GM19239 (cell line): ENCODE data around the gene SMIM12.

Source experiments
- DNase-seq: peaks from one replicate; pipeline ENCODE4 v3.0.0; 2011; ENCODE audit warnings: low spot score; ENCODE audit not compliant: insufficient read length
- FAIRE-seq: peaks from 2 replicates; lab custom pipeline; 2011; peaks lifted over from hg19 to GRCh38; lab: Jason Lieb, UNC

Gene SMIM12

DNA sequence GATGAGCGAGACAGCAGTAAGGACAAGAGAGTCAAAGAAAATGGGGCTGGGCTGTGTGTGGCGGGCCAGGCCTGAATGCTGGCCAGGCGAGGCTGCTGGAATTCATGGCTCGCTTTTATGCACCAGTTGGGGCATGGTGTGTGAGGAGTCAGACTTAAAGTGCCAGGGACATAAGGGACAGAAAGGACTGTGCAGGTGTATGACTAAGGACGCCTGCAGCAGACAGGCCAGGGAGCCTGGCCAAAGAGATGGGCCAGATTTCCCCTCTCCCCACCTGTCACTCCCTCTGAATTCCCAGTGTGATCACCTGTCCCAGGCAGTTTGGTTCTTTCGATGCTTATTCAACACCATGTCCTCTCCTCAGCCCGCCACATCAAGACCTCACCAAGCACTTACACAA is 16.9 kb upstream of the SMIM12 start:
- DNase-seq = no peak
- no peak for FAIRE-seq

DNA sequence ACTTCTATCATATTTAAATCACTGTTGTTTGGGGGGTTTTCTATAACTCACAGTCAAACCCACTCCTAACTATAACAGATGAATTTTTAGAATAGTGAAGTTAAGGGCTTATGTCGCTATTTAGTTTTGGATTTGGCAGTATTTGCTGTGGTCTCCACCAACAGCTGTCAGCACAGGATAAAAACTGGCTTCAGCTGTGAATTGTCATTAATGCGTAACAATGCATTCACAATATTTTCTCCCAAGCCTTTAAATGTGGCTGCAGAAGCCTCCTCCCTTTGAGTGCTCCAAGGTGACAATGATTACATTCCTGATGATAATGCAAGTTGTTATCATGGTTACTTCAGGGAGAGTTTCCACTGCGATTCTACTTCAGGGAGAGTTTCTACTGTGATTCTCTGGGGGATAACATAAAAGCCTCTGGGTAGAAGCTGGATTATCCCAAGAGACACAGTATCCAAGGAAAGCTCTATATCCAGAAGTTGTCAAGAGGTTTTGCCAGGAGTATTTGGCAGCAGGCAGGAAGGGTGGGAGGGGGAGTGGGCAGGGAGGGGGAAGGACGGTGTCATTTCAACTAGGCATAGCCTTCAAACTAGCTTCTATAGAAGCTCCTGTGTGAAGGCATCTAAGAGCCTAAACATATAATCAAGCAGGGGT is 14.9 kb upstream of the SMIM12 start:
- DNase-seq (no peak), FAIRE-seq (no peak)

DNA sequence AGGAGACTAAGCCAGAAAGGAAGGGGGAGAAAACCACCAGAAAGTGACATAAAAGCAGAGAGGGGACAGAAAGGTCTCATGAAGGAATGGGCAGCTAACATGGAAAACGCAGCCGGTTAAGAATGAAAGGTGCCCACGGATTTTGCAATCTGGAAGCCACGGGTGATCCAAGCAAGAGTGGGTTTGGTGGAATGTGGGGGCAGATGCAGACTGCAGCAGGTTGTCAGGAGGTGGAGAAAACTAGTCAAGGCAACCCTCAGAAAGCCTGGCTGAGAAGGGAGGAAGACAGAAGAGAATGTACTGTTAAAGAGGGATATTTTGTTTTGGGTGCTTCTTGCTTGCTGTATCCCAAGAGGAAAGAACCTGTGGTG is 12.6 kb upstream of the SMIM12 start:
- no peak for DNase-seq
- FAIRE-seq = no peak

DNA sequence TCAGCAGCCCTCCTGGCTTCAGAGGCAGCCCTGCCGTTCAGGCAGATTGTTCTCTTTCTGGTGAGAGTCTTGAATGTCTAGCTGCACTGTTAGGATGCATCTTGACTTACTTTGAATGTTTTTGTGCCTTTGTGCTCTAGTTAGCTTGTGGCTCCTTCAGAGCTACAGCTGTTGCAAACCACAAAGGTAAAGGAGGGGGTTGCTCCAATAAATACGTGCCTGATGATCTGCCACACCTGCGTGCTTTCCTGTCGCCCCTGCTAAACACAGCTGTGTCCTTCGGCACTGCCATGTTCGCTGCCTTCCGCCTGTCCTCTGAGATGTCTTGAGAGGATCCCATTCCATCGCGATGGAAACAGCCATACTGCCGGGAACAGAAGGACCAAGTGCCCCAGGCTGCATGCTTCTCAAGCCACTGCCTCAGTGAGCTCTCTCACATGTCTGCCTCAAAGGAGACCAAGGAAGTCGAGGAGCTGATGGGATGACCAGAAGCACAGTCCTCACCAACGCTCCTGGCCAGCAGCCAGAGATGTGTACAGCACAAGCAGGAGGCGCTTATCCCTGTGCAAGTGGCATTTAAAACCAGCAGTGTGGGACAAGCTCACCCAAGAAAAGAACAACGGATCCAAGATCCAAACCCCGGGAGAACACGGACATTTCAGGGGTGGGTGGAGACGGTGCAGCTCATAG is 12.0 kb upstream of the SMIM12 start:
- FAIRE-seq (no peak), DNase-seq (no peak)

DNA sequence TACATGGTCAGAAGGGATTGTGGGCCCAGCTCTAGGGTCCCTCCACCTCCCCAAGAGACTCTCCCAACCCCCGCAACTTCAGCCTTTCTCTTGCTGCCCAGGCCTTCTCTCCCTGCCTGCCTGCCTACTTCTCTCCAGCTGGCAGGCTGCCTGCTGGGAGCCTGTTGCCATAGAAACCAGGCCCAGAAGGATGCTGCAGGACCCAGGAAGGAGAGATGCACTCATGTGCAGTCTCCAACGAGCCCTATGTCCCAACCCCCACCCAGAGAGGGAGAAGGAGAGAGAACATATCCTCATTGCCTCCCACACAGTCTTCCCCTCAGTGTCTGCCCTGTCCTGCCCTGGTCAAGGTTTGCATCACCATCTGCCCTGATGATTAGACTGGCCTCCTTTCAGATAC is 10.8 kb upstream of the SMIM12 start:
- no peak for DNase-seq
- no peak for FAIRE-seq

DNA sequence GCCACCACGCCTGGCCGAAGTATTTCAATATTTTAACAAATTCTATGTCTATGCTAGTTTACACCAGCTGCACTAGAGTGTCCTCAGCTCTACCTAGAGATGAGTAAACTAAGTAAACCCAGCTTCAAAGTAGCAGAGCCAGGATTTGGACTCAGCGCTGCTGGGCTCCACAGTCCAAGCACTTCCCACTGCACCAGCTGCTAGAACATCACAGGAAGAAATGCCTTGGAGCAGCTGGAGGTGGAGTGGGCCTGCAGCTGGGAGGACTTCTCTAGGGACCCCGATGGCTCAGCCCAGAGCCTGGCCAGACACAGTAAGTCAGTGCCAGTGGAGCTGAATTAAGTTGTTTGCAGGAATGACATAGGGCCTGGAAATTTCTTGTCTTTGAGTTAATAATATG is 10.2 kb upstream of the SMIM12 start:
- no peak for DNase-seq
- no peak for FAIRE-seq

DNA sequence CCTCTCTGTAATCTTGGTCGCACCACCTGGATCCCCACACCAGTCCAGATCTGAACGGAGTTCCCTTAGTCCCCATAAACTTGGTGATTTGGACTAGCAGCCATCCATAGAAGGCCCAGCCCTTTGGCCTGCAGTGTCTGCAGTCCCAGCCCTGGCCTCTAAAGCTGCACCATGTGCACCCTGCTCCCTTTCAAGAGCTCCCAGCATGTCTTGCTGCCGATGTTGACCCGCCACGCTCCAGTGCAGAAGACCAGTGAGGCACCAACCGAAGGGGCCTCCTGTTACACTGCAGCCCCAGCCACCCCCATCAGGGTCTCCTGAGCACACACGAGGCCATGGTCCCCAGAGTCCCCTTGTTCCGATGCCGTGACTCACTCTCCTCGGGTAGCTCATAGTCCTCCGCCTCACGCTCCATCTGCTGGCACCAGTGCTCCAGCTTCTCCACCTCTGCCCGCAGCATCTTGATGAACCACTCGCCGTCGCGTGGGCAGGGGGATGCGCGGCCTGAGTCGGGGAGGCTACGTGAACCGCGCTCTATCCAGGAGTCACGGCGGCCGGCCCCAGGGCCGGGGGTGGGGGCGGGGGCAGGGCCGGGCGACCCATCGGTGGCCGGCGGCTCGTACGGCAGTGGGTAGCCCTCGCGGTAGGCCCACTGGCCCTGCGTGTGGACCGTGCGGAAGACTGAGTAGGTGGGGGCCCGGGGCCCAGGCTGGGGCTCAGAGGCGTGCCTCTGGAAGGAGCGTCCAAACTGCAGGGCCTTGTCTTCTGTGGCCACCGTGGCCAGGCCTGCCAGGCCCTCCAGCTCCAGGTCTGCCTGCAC is 8.9 kb upstream of the SMIM12 start:
- FAIRE-seq (no peak), DNase-seq (no peak)

DNA sequence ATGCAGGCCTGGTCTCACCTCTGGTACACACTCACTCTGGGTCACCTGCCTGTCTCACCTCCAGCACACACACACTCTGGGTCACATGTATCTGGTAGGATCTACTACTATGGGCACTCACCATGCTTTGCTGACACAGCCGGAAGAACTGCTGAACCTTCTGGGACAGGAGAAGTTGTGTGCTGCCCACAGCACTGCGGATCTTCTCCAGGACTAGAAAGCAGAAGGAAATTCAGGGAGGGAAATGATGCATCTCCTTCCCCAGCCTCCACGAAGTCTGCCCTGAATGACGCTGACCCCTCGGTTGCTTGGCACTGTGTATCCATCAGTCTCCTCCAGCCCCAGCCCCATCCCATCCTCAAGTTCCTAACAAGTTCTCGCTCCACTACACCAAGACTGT is 7.9 kb upstream of the SMIM12 start:
- FAIRE-seq (no peak), DNase-seq (no peak)

DNA sequence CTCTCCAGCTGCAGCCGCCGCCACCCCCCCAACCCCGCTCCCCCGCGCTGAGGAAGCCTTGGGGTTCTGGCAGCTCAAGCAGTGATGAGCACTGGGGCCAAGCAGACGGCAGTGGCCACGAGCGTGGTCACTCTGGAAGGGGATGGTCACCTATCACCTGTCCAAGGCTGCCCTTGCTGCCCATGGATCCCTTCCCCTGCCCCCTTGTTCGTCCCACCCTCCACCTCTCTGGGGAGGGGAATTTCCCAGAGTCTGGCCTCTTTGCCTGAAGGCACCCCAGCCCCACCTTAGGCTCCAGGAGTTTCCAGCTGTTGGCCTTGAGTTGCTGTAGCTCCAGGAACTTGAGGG is 7.2 kb upstream of the SMIM12 start:
- FAIRE-seq (no peak), DNase-seq (no peak)

DNA sequence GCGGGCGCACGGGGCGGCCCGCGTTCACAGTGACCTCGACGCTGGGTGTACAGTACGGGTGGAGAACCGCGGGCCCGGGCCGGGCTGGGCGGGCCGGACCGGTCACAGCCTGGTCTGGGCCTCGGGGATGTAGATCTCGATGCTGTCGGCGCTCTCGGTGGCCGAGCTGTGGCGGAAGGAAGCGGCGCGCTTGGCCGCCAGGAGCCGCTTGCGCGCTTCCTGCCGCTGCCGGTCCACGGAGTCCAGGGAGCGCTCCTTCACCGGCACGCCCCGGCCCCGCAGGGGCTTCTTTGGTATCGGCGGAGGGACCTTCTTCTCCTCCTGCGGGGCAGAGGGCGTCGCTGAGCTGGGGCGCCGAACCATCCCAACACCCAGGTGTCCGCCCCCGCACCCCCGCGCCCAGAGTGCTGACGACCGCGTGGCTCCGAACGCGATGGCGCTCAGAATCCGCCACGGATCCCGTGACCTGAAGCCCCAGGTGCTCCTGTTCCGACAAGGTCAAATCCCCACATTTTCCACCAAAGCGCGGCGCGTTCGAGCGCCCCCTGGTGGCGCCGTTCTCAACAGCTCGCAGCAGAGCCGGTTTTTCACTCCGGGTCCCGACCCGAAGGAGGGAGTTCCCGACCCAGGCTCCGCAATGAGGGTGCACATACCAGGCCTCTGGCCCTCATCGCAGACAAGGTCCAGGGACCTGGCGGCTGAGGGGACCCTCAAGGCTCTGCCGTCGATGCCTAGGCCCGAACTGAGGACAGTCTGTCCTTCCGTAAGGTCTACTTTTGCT is 6.6 kb upstream of the SMIM12 start:
- peak; percentile 98 for DNase-seq
- FAIRE-seq = peak; percentile 88

DNA sequence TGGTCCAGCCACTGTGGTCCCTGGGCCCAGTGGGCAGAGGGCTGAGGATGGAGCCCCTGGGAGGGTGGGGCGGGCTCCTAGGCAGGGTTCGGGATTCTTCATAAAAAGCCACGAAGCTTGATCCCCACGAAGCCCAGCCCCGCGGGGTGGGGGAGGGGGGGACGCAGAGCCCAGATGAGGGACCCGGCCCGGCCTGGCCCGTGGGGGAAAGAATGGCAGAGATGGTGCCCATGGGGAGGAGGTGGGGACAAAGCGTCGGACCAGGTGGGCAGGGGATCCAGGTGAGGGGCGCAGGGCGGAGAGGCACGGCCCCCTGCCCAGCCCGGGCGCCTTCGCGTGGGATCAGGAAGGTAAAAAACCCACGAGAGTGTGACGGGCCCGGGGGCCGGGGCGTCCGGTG is 6.0 kb upstream of the SMIM12 start:
- no peak for DNase-seq
- FAIRE-seq = no peak

DNA sequence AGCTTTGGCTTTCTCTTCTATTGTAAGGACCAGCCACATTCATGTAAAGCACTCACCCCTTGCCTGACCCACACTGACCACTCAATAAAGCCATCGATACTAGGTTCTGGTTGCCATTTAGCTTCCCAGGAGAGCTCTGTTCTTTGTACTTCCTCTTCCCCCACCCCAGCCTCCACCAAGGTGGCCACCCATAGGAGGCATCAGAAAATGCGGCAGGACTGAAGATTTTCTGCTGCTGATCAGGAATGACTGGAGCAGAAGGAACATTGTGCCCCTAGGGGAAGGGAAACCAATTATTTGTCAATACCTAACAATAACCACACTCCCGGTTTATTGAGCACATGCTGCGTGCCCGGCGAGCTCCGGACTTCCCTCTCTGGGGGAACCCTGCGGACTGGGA is 5.2 kb upstream of the SMIM12 start:
- no peak for FAIRE-seq
- no peak for DNase-seq

DNA sequence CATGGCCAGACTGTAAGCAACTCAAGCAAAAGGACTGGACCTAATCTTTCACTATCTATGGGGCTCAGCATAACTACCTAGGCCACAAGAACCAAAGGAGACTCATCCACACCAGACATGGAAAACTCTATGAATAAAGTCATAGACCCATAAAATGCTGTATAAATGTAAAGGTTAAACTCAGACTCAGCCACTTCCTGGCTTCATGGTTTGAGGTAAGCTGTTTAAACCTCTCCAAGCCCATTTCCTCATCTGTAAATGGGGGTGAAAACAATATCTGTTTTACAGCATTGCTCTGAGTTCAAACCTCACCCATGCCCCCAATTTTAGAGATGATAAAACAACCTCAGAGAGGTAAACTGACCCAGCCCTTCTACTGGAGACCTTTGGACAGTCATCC is 4.0 kb upstream of the SMIM12 start:
- DNase-seq (no peak), FAIRE-seq (no peak)

DNA sequence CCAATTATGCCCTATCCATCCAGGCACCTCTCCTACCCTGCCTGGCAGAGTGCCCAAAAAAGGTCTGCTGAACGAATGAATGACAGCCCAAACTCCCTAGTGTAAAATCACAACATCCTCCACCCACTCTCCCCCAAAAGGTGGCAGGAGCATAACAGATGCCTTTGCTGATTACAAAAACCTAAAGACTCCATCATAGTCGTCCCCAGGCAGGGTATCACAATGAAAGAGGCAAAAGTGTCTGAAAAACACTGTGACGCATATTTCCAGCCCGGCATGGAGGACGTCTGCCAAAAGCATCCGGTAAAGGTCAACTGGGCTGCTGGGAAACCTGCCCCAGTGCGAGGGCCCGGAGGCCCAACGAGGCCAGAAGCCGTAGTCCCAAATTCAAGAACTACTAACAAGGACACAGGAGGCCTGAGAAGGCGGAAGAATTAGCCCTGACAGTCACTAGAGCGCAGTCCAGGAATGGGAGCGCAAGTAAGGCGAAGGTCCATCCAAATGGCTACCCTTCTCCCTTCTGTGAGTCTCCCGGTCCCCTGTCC is 576 bp downstream of the SMIM12 start:
- DNase-seq (no peak), FAIRE-seq (peak; percentile 60)

DNA sequence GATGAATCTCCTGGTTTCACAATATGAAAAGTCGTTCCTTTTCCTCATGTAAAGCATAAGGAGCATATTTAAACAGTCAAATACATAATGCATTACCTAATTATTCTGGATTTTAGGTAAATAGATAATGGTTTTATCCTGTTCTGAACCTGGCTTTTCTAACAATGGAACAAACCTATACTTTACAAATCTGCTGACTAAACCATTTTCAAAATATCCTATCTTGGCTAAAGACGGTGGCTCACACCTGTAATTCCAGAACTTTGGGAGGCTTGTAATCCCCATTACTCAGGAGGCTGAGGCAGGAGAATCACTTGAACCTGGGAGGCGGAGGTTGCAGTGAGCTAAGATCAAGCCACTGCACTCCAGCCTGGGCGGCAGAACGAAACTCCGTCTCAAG is 2.9 kb downstream of the SMIM12 start:
- no peak for FAIRE-seq
- DNase-seq = no peak

DNA sequence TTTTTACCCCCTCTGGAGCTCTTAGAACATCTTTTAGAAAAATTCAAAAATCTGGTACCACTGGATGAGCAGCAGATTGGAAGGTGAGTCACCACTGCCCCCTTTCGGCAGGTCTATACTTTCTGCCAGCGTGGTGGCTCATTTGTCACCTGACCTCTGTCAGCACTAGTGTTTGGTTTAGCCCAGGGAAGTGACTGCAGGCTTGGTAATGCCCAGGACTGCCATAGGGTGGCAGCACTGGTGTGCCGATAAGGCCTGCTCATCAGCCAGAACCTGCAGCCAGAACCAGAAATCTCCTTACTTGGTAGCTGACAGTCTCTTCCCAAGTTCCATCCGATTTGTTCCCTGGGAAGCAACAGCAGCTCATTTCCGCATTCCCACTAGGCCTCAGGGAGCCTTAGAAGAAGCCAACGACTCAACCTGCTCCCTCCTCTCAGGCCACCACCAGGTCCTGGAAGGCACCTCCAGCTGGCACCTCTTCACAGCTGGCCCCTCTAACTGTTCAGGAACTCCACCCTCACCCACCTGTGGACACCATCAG is 6.8 kb downstream of the SMIM12 start:
- DNase-seq (peak; percentile 91), FAIRE-seq (peak; percentile 97)

DNA sequence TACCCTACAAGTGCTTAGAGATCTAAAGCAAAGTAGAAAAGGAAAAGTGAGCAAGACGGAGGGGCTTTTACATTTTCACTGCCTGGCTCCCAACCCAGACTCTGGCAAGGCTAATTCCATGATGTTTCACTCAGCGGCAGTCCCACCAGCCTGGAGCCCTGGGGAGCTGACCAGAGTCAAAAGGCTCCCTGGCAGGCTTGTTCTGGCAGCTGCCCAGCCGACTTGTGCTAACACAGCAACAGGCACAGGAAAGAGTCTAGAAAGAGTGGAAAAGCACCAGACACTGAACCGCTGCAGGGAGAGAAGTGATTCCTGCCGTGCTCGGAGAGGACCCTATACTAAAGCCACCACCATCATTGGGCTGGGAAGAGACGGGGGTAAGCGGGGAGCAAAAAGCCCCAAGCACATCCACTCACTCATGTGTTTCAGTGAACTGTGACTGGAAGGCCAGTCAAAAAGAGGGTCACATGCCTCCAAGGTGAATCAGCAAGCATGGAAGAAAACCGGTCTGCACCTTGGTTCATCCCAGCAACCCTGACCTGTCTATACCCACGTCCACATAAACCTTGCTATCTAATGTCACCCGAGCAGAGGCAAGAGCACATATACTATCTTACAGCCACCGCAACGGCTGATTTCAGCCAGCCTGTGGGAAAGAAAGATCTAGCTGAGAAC is 8.0 kb downstream of the SMIM12 start:
- DNase-seq (no peak), FAIRE-seq (no peak)

DNA sequence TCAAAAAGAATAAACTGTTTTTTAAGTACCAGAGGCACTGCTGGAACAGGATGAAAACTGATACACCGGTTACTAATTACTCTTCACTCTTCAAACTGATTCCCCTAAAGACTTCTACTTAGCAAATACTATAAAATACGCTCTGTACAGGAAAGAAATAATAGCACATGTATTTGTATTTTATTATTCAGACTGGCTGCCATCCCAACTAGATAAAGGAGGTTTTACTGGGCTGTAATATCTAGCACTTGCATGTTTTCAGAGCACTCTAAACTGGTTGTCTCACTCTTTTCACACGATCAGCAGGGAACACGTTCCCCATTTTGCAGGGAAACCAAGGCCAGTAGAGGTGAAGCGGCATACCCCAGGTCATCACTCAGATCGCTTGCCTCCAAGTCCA is 9.2 kb downstream of the SMIM12 start:
- FAIRE-seq (no peak), DNase-seq (no peak)

DNA sequence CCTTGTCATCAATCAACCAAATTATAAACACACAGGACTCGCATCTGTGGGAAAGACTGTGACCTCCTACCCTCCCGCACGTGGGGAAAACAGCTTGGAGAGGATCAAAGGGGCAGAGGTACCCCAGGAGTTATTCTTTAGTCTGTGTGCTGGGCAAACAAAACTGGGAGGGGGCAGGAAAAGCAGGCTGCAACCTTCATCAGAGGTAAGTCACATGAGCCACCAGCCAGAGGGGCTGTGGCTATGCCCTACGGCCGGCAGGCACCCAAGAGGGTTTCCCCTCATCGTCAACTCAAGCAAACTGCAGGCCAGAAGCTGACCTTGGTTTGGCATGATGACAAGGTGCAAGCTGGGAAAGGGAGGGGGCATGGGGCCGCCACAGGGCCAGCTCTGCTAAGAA is 12.5 kb downstream of the SMIM12 start:
- FAIRE-seq = no peak

DNA sequence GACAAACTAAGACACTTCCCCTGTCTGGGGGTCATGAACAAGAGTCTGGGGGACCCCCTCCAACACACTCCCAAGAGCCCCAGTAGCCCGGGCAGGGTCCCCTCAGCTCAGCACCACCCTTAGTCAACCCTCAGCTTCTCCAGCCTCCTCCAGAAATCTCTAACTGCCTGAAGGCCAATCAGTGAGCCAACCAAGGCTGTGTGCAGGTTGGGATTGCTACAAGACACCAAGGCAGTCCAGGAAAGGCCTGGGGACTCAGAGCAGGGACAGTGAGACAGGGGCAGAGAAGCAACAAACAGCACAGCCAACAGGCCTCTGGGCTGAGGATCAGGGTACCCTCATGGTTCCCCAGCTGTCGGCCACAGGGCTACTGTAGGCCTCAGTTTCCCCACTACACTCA is 13.3 kb downstream of the SMIM12 start:
- DNase-seq = no peak
- FAIRE-seq = no peak

More for the DNA sequence above, 12.5 kb downstream of the SMIM12 start:
- DNase-seq = no peak
